Measurements from ENCODE around the gene GOLGB1.

- TF ChIP-seq POLR2AphosphoS5 (IDR thresholded peaks at IDR 0.05; ENCODE audit: low read depth, low read length) (no peak), POLR2A (IDR thresholded peaks at IDR 0.05; ENCODE audit: low read depth, low read length) (no peak)
These were observed 123.0 kb downstream of the GOLGB1 start for GRCh38 chr3:121626495-121626894.
